DMS153 treated with DMSO at 0.1 percent for 48 hours (cell line): Measurements from ENCODE around the gene BMP2K.

ENCODE experiments used
- DNase-seq: peaks from one replicate; lab custom pipeline; 2025; ENCODE audit not compliant: unreplicated experiment; lab: John Stamatoyannopoulos, UW

BMP2K gene

GRCh38 chr4:78776079-78776728, at the start of gene BMP2K:
TSS of gene BMP2K (plus strand) at chr4:78776350. CDS start at chr4:78776544, 194 bp downstream.
- DNase-seq = peak; percentile 86

GRCh38 chr4:78726546-78726945, 49.6 kb upstream of the BMP2K start:
- DNase-seq = no peak

GRCh38 chr4:78732332-78733104, 43.6 kb upstream of the BMP2K start:
- no peak for DNase-seq

GRCh38 chr4:78734441-78735162, 41.5 kb upstream of the BMP2K start:
- no peak for DNase-seq

GRCh38 chr4:78735697-78736096, 40.5 kb upstream of the BMP2K start:
- DNase-seq = no peak

GRCh38 chr4:78737035-78737434, 39.1 kb upstream of the BMP2K start:
- DNase-seq = no peak

GRCh38 chr4:78737973-78738372, 38.2 kb upstream of the BMP2K start:
- DNase-seq = no peak

GRCh38 chr4:78742300-78742699, 33.9 kb upstream of the BMP2K start:
- DNase-seq = no peak

GRCh38 chr4:78747475-78747922, 28.7 kb upstream of the BMP2K start:
- DNase-seq = no peak

- no peak for DNase-seq
Measured at GRCh38 chr4:78748381-78748780, 27.8 kb upstream of the BMP2K start.

- DNase-seq = no peak
Measured at GRCh38 chr4:78749258-78749971, 26.7 kb upstream of the BMP2K start.

- no peak for DNase-seq
Measured at GRCh38 chr4:78749972-78750727, 26.0 kb upstream of the BMP2K start.

- no peak for DNase-seq
Measured at GRCh38 chr4:78753091-78753490, 23.1 kb upstream of the BMP2K start.

GRCh38 chr4:78754872-78755271, 21.3 kb upstream of the BMP2K start:
- DNase-seq = no peak

- DNase-seq = no peak
Measured at GRCh38 chr4:78756137-78756536, 20.0 kb upstream of the BMP2K start.

- no peak for DNase-seq
Measured at GRCh38 chr4:78756776-78757175, 19.4 kb upstream of the BMP2K start.

GRCh38 chr4:78757574-78757973, 18.6 kb upstream of the BMP2K start:
- DNase-seq = no peak

GRCh38 chr4:78758085-78758484, 18.1 kb upstream of the BMP2K start:
- DNase-seq = no peak

- no peak for DNase-seq
Measured at GRCh38 chr4:78762529-78762928, 13.6 kb upstream of the BMP2K start.

GRCh38 chr4:78763251-78763650, 12.9 kb upstream of the BMP2K start:
- no peak for DNase-seq
